ENCODE data around the gene ZNF165.

- TF ChIP-seq POLR2A (IDR thresholded peaks at IDR 0.05; ENCODE audit: low read depth) (no peak), CTCF (IDR thresholded peaks at IDR 0.05) (no peak)
Measured at GRCh38 chr6:28053584-28053983, 26.8 kb upstream of the ZNF165 start.
